Calu3 (cell line): ENCODE results near the gene STRN. TPM values are rescaled to one million over a fixed set of nuclear protein-coding genes. Genes with fewer than 3 reads are reported as not detected.

ENCODE experiments used
- BruUV-seq: library from RNA; stranded (reverse); fragments of 400-500 nt; replicated peaks from 2 replicates; lab custom pipeline; 2021; lab: Mats Ljungman, UMichigan
- CTCF ChIA-PET: fragments of 300-600 bp; sonication (Branson Sonifier 250); formaldehyde crosslinking; loops from one replicate; lab custom pipeline; 2022; ENCODE audit warnings: antibody characterized with exemption; lab: Charles Lee
- DNase-seq: peaks from one replicate; pipeline ENCODE4 v3.0.0; 2022
- H3K27ac Mint-ChIP-seq: one replicate; pipeline ENCODE4 v1.8.0; 2022; ENCODE audit warnings: mixed read lengths; ENCODE audit not compliant: unreplicated experiment
- H3K27me3 Mint-ChIP-seq: one replicate; pipeline ENCODE4 v1.8.0; 2022; ENCODE audit warnings: mixed read lengths; ENCODE audit not compliant: unreplicated experiment
- H3K36me3 Mint-ChIP-seq: one replicate; pipeline ENCODE4 v1.8.0; 2022; ENCODE audit warnings: mild to moderate bottlenecking, moderate library complexity, mixed read lengths; ENCODE audit not compliant: insufficient read depth, unreplicated experiment
- H3K4me1 Mint-ChIP-seq: one replicate; pipeline ENCODE4 v1.8.0; 2022; ENCODE audit warnings: mild to moderate bottlenecking, low read depth, mixed read lengths; ENCODE audit not compliant: unreplicated experiment
- H3K4me3 Mint-ChIP-seq: one replicate; pipeline ENCODE4 v1.8.0; 2022; ENCODE audit warnings: mild to moderate bottlenecking, low read depth, moderate library complexity, mixed read lengths; ENCODE audit not compliant: unreplicated experiment
- H3K9me3 Mint-ChIP-seq: one replicate; pipeline ENCODE4 v1.8.0; 2022; ENCODE audit warnings: low read depth, mixed read lengths; ENCODE audit not compliant: unreplicated experiment
- intact Hi-C: fragments of 100-400 bp; cut with micrococcal nuclease; formaldehyde crosslinking; loops from one replicate; pipeline ENCODE4 v1.10.0; 2022; ENCODE audit not compliant: unreplicated experiment
- total RNA-seq: library from RNA; stranded (reverse); gene quantifications from 2 replicates; pipeline ENCODE4 v1.2.3, GENCODE V29; 2022
- TF ChIP-seq, protein P1 (sequence below): fragments of 200-600 bp; IDR thresholded peaks from one replicate; pipeline ENCODE4 v1.8.0; 2022; ENCODE audit warnings: antibody characterized with exemption; ENCODE audit not compliant: unreplicated experiment

STRN gene
- total RNA-seq, 1 experiment from 2014 or later, result 29.3 TPM

DNA sequence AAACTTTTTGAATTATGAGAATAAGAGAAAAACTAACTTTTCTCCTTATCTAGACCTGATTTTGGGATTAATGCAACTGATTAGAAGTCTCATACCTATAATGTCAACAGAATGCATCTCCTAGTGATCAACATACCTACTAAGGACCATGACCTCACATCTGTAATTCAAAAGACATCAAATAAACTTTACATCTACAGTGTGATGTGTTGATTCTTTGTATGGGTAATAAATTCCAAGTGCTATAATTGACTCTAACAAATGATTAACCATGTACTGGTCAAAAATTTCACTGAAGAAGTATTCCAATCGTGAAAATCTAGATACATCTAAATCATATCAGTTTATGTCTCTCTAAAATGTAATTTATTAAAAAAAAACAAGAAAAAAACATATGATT lies 84.5 kb downstream of the STRN start:
- no peaks in the 10 kb centered on the region for H3K4me1 Mint-ChIP-seq
- no peaks in the 10 kb centered on the region for H3K27me3 Mint-ChIP-seq
- no peaks in the 10 kb centered on the region for H3K9me3 Mint-ChIP-seq
- no TSS peak for BruUV-seq
- TF ChIP-seq, protein P1, sequence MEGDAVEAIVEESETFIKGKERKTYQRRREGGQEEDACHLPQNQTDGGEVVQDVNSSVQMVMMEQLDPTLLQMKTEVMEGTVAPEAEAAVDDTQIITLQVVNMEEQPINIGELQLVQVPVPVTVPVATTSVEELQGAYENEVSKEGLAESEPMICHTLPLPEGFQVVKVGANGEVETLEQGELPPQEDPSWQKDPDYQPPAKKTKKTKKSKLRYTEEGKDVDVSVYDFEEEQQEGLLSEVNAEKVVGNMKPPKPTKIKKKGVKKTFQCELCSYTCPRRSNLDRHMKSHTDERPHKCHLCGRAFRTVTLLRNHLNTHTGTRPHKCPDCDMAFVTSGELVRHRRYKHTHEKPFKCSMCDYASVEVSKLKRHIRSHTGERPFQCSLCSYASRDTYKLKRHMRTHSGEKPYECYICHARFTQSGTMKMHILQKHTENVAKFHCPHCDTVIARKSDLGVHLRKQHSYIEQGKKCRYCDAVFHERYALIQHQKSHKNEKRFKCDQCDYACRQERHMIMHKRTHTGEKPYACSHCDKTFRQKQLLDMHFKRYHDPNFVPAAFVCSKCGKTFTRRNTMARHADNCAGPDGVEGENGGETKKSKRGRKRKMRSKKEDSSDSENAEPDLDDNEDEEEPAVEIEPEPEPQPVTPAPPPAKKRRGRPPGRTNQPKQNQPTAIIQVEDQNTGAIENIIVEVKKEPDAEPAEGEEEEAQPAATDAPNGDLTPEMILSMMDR, result no peak
- no peak for DNase-seq
- CTCF ChIA-PET, result no interaction called here
- intact Hi-C loops, result no loop called here
- peaks cover under 1% of the 10 kb centered on the region for H3K36me3 Mint-ChIP-seq
- no peak overlapping the region for H3K27ac Mint-ChIP-seq
- no peak overlapping the region for H3K4me3 Mint-ChIP-seq

DNA sequence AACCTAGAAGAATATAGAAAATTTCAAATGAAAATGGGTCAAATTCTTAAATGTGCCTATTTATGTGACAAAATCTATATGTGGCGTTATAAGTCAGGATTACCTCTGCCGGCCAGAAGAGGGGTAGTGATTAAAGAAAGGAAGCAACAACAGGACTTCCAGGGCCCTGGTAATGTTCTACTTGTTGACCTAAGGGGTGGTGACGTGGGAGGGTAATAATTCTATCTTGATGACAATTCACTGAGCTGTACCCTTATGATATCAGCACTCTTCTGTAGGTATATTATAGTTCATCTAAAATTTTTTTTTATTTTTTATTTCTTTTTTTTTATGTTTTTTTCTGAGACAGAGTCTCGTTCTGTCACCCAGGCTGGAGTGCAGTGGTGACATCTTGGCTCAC lies 87.9 kb downstream of the STRN start:
- CTCF ChIA-PET, result no interaction called here
- no peak for DNase-seq
- no peaks in the 10 kb centered on the region for H3K27me3 Mint-ChIP-seq
- no peak overlapping the region for H3K27ac Mint-ChIP-seq
- H3K4me1 Mint-ChIP-seq, result no peaks in the 10 kb centered on the region
- H3K4me3 Mint-ChIP-seq, result no peak overlapping the region
- H3K9me3 Mint-ChIP-seq, result no peaks in the 10 kb centered on the region
- TF ChIP-seq, protein P1, result no peak
- intact Hi-C loops, result no loop called here
- H3K36me3 Mint-ChIP-seq, result peaks cover 14% of the 10 kb centered on the region
- no TSS peak for BruUV-seq

DNA sequence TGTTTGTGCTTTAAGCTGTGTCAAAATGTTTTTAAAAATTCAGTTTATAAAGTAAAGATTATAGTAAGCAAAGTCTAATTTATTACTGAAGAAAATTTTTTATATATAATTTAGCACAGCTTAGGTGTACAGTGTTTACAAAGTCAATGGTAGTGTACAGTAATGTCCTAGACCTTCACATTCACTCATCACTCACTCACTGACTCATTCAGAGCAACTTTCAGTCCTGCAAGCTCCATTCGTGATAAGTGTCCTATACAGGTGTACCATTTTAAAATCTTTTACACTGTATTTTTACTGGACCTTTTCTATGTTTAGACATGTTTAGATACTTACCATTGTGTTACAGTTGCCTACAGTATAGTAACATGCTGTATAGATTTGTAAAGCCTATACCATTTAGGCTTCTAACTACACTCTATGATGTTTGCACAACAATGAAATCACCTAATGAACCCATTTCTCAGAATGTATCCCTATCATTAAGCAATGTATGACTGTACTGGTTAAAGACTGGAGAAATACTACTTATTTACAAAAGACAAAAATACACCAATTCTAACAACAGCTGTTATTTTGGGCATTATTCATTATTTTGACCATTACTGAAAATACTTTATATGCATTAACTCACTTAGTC lies 95.1 kb downstream of the STRN start:
- no TSS peak for BruUV-seq
- CTCF ChIA-PET, result no interaction called here
- TF ChIP-seq, protein P1, result no peak
- intact Hi-C loops, result no loop called here
- Mint-ChIP-seq H3K27ac (no peak overlapping the region), H3K27me3 (no peaks in the 10 kb centered on the region), H3K9me3 (no peaks in the 10 kb centered on the region), H3K36me3 (peaks cover 18% of the 10 kb centered on the region), H3K4me1 (no peaks in the 10 kb centered on the region), H3K4me3 (no peak overlapping the region)
- DNase-seq, result no peak

DNA sequence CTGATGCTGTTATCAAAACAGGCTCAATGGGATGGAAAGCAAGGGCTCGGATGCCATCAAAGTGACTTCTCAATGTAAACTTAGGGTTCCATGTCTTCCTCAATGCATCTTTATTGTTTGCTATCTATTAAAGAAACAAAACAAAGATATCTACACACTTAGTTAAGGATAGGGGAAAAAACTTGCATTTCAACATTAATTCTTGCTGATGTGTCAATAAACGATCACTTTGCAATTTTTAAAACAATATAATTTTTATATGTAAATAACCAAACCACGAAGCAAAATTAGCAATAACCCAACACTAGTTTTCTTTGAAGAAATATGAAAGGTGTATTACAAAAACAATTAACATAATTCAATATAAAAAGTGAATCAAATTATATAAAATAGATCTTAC lies 96.7 kb downstream of the STRN start:
- no peak for DNase-seq
- peaks cover 11% of the 10 kb centered on the region for H3K36me3 Mint-ChIP-seq
- CTCF ChIA-PET, result no interaction called here
- no peaks in the 10 kb centered on the region for H3K9me3 Mint-ChIP-seq
- H3K27me3 Mint-ChIP-seq, result no peaks in the 10 kb centered on the region
- TF ChIP-seq, protein P1, result no peak
- H3K4me1 Mint-ChIP-seq, result no peaks in the 10 kb centered on the region
- H3K27ac Mint-ChIP-seq, result no peak overlapping the region
- H3K4me3 Mint-ChIP-seq, result no peak overlapping the region
- intact Hi-C loops, result no loop called here
- BruUV-seq, result no TSS peak
